OCI-M2 (cell line): ENCODE data around the gene SEMA3E.

Source experiments
- DNase-seq: peaks from one replicate; lab custom pipeline; 2025; ENCODE audit not compliant: unreplicated experiment; lab: John Stamatoyannopoulos, UW

SEMA3E gene

DNA sequence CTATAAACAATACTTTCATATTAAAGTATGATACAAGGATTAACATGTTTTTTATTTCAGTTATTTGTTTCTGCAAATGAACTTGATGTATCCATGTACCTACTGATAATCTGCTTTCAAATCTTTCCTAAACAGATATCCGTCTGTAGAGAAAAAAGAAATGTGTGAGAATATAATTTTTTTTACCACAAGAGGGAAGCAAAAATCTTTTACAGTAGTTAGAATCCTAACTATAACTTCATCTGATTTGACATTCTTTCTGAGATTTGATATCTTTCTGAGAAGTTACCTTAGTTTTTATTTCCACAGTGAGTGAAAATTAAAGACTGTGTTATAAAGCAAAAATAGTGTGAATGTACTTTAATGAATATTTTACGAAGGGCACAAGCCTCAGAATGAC is 282.3 kb downstream of the SEMA3E start:
- no peak for DNase-seq

DNA sequence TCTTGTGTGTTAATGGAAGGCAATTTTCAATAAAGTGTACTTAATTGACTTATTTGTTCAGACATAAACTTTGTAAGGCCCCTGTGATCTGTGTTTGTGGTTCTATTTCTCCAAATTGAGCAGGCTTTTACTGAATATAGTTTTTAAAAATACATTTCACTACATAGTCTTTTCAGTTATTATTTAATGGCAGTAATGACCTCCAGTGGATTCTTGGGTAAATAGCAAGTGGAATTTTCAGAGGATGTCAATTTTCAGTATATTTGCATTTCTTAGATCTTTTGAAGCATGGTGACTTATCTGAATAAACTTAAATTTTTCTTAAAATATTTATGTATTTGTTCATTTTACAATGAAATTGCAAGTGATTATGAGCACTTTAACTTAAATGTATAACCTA is 283.2 kb downstream of the SEMA3E start:
- no peak for DNase-seq

DNA sequence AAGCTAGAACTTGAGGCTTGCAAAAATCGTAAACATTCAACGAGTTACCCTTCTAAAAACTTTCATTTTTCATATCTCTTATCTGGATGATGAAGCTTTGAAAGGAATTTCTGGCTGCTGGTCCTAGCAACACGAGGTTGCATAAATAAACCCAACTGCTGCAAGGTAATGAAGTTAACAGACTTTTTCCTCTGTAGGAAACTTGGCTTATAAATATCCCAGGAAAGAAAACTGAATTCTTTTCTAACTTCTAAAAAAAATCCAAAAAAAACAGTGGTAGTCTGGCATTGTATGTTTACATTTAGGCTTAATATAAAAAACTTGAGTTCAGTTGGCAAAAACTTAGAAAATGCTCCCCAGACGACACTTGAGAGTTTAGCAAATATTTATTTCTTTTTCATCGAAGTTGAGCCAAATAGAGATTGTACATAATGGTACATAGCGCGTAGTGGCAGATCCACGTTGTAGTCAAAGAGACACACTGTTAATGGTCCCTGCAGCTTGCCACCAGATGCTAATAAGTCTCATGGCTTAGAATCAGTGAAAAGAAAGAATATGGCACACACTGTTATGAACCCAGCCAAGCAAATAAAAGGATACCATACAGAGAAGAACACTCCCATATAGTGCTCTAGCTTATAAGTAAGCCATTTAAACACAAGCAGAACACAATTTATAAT is 285.9 kb downstream of the SEMA3E start:
- no peak for DNase-seq

DNA sequence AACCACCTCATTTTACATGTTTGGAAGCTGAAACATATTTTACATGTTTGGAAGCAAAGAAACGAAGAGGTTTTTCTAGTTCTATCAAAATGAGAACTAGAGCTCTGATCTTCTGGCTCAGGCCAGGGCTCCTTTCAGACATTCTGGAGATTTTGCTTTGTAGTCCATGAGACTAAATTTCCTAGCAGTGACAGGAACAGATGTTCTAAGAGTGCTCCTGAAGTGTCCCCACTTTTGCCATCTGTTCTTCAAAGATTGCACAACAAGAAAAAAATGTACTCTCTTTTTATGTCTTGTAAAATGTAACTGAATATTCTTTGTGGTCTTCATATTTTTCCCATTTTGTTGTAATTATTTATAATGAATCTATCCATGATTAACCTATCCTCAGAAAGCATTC is 289.8 kb downstream of the SEMA3E start:
- no peak for DNase-seq

DNA sequence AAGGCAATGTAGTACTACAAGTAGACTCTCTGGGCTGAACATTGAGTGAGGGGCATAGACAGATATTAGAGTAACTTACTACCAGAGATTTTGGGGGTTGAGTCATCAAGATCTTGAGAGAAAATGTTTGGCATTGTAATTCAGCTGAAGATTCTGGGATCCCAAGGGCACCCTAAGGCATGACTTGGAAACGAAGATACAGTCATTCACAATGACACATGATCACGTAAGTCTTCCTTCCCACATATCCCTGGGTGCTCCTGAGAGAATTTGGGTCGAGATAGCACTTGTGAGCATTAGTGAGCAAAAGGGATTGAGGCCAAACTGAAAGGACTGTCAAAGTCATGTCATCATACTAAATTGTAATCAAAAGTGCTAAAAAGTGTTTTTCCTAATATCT is 293.8 kb downstream of the SEMA3E start:
- DNase-seq, result no peak

DNA sequence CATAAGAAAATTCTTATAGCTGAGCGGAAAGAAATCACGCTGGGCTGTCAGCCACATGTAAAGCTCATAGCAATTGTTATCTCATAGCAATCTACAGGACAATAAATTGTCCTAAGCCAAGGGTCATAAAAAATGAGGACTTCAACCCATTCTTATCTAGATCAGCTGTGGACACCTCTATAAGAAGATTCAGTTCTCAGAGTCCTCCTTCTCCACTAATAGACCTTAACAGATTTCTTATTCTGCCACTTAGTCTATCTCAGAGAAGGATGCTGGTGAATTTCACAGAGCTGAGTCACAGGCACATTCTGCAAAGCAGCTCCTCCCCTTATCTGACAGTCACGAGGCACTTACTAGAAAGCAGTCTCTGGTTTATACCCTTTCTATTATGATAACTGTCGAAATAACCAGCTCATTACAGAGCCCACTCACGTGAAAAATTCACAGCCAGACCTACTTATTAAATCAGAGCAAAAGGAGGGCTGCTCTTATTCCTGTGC is 300.9 kb downstream of the SEMA3E start:
- no peak for DNase-seq

DNA sequence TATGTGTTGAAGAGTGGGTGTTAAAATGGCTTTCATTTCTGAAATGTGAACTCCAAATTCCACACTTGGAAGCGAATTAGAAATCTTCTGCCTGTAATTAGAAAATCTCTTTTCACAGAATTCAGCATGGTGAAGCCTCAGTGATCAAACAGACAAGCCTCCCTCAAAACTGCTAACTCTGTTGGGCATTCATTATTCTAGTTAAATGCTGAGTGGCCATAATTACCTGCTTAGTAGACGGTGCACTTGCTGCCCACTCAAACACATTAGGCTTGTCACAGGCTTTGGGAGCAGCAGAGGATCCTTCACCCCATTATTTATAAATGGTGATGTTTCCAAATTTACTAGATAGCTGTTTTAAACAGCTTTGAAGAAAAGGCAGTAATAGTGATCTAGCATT is 309.0 kb downstream of the SEMA3E start:
- DNase-seq, result no peak

DNA sequence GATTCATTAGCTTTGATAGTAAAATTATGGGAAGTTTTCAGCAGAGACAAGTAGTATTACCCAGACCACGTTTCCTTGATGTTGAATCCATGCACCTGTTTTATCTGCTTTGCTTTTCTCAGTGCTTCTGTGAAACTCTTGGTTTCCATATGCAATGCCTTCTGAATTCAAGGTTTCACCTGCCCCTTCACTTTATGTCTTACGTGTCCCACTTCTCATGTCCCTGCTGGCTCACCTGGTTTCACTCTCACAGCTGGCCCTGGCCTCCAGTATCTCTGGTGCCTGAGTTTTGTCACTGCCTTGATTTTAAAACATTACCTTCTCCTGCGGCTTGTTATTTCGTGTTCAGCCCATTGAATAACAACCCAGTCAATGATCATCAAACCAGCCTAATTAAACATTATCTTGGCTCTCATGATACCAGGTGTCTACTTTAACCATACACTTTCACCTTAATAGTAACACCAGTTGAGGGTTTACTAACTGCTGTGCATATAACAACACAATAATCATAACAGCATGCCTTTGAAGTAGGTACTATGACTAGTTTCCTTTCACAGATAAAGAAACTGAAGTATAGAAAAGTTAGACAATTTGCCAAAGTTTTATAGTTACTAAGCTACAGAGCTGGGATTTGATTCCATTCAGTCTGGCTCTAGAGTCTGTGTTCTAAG is 310.5 kb downstream of the SEMA3E start:
- DNase-seq, result no peak

DNA sequence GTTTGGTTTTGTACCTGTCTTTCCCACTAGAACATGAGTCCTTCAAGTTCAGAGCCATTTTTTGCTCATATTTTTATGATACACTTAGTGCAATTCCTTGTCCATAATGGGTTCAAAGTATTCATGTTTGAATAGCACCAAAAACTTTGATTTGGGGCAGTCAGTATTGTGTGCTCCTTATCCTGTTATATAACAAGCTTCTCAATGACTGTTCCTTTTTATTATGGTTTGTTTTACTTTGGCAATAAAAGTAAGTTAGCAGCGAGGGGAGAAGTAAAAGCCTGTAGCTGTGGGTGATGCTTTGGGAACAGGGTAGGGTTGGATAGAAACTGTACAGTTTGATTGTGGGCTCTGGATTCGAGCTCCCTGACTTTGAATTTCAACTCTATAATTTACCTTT is 311.9 kb downstream of the SEMA3E start:
- DNase-seq, result no peak

DNA sequence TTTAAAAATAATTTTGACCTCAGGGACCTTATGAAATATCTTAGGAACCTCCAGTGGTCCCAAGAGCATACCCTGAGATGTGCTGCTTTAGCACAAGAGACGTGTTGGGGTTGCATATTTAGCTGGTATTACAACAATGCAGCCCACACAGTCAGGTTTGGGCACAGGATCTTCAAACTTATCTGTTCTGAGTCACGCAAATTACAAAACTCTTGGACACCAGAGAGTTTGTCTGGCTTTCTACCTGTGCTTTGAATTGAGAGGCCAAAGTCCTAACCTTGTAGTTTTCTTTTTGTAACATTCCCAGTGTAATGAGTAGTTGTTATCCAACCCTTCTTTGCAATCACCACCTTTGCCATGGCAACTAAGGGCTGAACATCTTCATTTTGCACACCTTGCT is 322.7 kb downstream of the SEMA3E start:
- DNase-seq, result no peak

DNA sequence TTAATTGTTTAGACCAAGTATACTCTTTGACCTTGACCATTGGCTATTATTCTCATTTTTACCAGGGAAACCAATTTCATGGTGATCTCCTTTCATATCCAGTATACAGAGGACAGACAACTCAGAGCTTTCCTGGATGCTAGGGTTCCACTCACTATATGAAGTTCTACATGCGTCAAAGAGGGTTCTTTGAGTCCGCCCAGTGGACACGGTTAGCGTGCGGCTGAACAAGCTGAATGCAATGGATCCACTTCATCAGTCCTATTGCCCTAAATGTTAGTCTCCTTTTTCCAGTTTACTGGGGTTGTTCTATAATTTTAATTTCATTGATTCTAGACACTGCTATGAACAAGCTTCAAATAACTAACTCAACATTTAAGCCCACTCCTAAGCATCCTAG is 323.9 kb downstream of the SEMA3E start:
- no peak for DNase-seq

DNA sequence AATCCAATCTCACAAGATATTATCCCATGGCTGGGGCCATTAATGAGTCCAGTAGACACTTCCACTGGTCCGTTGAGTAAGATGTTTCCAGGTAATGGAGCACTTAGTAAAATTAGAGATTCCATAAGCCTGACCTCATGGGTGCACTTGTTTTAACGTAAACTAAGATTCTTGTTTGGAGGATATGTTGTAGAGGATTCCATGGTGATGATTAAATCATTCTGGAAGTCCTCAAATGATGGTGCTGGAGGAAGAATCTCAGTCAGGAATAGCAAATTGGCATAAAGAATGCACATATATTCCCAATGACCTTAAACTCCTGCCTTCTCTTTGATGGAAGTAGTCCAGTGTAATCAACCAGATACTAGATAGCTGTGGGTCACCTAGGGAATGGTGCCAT is 324.3 kb downstream of the SEMA3E start:
- DNase-seq, result no peak

DNA sequence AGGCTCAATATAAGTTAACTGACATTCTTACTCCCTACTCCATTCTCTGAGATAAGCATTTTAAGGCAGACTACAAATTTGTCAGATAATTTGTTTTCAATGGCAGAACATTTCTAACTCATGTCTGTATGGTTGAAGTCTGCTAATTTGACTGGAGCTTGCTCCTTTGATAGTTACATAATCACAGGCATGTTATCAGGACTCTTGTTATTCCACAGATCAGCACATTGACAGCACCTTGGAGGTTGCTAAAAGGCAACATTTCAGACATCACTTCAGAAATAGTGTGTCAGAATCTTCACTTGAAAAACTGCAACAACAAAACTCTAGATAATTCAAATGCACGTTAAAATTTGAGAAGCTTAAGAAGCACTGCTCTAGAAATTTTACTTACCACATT is 327.9 kb downstream of the SEMA3E start:
- DNase-seq, result no peak

DNA sequence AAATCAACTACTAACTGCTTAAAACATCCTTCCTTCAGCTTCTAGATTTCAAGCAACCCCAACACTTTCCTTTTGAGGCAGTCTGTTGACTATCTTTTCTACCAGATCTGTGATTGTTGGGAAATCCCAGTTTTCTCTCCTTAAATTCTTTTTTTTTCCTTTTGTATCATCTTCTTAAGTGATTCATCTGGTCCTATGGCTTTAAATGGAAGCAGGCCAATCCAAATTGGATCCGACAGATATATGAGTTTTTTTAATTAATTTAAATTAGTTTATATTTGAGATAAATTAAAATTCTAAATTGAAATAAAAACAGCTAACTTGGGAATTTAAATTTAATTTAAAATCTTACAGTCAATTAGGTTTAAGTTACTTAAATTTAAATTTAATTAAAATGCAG is 335.0 kb downstream of the SEMA3E start:
- DNase-seq, result no peak
